BE2C (cell line): Measurements from ENCODE around the gene SPNS3.
A peak's percentile ranks its signal among the peaks of the same experiment; 100 is the strongest.

Experiments used
- DNase-seq: peaks from one replicate; pipeline ENCODE4 v3.0.0-alpha.2; 2020
- H3K27me3 ChIP-seq: fragments of 250-450 bp; sonication (Bioruptor Pico); 2 replicates; pipeline ENCODE4 v1.5.1; 2020; ENCODE audit warnings: mild to moderate bottlenecking
- H3K36me3 ChIP-seq: fragments of 250-450 bp; sonication (Bioruptor Pico); 2 replicates; pipeline ENCODE4 v1.5.1; 2020; ENCODE audit warnings: mild to moderate bottlenecking
- H3K4me1 ChIP-seq: fragments of 250-450 bp; sonication (Bioruptor Pico); 2 replicates; pipeline ENCODE4 v1.5.1; 2020
- H3K4me3 ChIP-seq: 2 replicates; pipeline ENCODE4 v1.5.1; 2011; ENCODE audit warnings: low read depth, low read length
- H3K9me3 ChIP-seq: fragments of 250-450 bp; sonication (Bioruptor Pico); 2 replicates; pipeline ENCODE4 v1.5.1; 2020
- TF ChIP-seq, protein P1 (sequence below): IDR thresholded peaks from 2 replicates; pipeline ENCODE4 v1.5.1; 2012; ENCODE audit warnings: mild to moderate bottlenecking, low read depth, low read length

SPNS3 gene

GRCh38 chr17:4438162-4438944 lies 4.6 kb downstream of the SPNS3 start:
- Histone ChIP-seq H3K4me3 (no peak overlapping the region), H3K9me3 (no peaks in the 10 kb centered on the region), H3K36me3 (no peaks in the 10 kb centered on the region), H3K27me3 (peaks cover 49% of the 10 kb centered on the region), H3K4me1 (peaks cover 4% of the 10 kb centered on the region)
- no peak for DNase-seq
- TF ChIP-seq, protein P1, sequence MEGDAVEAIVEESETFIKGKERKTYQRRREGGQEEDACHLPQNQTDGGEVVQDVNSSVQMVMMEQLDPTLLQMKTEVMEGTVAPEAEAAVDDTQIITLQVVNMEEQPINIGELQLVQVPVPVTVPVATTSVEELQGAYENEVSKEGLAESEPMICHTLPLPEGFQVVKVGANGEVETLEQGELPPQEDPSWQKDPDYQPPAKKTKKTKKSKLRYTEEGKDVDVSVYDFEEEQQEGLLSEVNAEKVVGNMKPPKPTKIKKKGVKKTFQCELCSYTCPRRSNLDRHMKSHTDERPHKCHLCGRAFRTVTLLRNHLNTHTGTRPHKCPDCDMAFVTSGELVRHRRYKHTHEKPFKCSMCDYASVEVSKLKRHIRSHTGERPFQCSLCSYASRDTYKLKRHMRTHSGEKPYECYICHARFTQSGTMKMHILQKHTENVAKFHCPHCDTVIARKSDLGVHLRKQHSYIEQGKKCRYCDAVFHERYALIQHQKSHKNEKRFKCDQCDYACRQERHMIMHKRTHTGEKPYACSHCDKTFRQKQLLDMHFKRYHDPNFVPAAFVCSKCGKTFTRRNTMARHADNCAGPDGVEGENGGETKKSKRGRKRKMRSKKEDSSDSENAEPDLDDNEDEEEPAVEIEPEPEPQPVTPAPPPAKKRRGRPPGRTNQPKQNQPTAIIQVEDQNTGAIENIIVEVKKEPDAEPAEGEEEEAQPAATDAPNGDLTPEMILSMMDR: no peak

DNA sequence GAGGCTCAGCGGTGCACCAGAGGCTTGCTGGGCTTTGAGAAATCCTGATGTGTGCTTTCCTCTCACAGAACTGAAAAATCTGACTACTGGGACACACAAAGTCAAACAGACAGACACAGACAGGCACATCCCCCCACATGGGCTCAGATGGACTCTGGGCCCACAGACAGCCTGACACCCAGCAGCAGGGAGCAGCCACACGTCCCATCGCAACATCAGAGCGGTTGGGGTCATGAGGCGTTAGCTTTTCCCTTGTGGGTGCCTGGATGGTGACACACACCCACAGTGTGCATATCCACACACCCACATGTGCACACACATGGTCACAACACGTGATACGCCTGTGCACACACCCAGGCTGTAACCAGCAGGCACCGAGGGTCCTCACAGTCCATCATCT lies 6.3 kb downstream of the SPNS3 start:
- Histone ChIP-seq H3K36me3 (no peaks in the 10 kb centered on the region), H3K9me3 (no peaks in the 10 kb centered on the region), H3K27me3 (peaks cover 50% of the 10 kb centered on the region), H3K4me3 (no peak overlapping the region), H3K4me1 (peaks cover 4% of the 10 kb centered on the region)
- TF ChIP-seq, protein P1: no peak
- DNase-seq: no peak

GRCh38 chr17:4440690-4441686 lies 7.2 kb downstream of the SPNS3 start:
- Histone ChIP-seq H3K4me1 (peaks cover 4% of the 10 kb centered on the region), H3K4me3 (no peak overlapping the region), H3K36me3 (no peaks in the 10 kb centered on the region), H3K27me3 (peaks cover 46% of the 10 kb centered on the region), H3K9me3 (no peaks in the 10 kb centered on the region)
- TF ChIP-seq, protein P1: no peak
- DNase-seq: peak; percentile 70

DNA sequence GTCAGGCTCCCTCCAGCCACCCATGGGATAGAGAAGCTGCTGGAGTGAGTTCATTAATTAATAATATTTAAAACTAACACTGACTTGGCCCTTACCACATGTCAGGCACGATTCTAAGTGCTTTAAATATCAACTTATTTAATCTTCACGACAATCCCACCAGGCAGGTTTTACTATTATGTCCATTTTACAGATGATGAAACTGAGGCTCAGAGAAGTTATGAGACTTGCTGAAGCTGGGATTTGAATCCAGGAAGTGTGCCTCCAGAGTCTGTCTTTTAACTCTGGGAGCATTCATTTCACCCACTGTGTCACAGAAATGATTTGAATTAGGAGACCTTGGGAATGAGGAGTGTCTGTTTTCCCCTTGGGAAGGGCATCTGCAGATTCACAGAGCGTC lies 8.8 kb downstream of the SPNS3 start:
- TF ChIP-seq, protein P1: no peak
- no peak for DNase-seq
- H3K27me3 ChIP-seq: peaks cover 35% of the 10 kb centered on the region
- peaks cover 4% of the 10 kb centered on the region for H3K4me1 ChIP-seq
- H3K4me3 ChIP-seq: no peak overlapping the region
- H3K9me3 ChIP-seq: no peaks in the 10 kb centered on the region
- no peaks in the 10 kb centered on the region for H3K36me3 ChIP-seq

DNA sequence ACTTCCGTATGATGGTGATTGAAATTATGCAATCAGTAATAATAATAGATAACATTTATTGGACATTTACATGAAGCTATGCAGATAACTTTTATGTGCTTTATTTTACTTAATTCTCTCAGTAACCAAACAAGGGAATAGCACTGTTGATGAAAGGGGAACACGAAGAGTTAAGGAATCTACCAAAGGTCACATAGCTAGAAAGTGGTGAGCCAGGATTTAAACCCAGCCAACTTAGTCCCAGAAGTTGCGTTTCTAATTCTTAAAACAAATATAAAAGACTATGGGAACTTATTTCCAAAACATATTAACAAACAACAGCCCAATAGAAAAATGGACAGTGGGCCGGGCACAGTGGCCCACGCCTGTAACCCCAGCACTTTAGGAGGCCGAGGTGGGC lies 9.7 kb downstream of the SPNS3 start:
- TF ChIP-seq, protein P1: no peak
- no peaks in the 10 kb centered on the region for H3K9me3 ChIP-seq
- H3K27me3 ChIP-seq: peaks cover 32% of the 10 kb centered on the region
- peaks cover 4% of the 10 kb centered on the region for H3K4me1 ChIP-seq
- H3K4me3 ChIP-seq: no peak overlapping the region
- H3K36me3 ChIP-seq: no peaks in the 10 kb centered on the region
- no peak for DNase-seq
